Measurements from ENCODE around the gene RAB10. TPM values are rescaled to one million over a fixed set of nuclear protein-coding genes. Genes with fewer than 3 reads are reported as not detected.
"Not testable (repeated sequence)": the region's sequence is repeated elsewhere in the genome, so short reads cannot be mapped to it uniquely, and the experiment has no call there.

The RAB10 gene
- total and polyA plus RNA-seq, 3 donors from 2014 or later: 74.8 to 112 (median 96.8) TPM

GRCh38 chr2:25992556-25992955 is 41.3 kb upstream of the RAB10 start:
- WGBS, 2 donors: 91 to 95% methylated on average over 8 of the region's 8 CpGs
- Histone ChIP-seq H3K9me3 (no peaks in the 10 kb centered on the region), H3K27ac (no peak overlapping the region), H3K4me1 (no peaks in the 10 kb centered on the region), H3K4me3 (no peak overlapping the region), H3K36me3 (ENCODE audit: low read depth, missing control alignments) (no peaks in the 10 kb centered on the region), H3K27me3 (no peaks in the 10 kb centered on the region)
- no peak for DNase-seq
- intact Hi-C loops (cut with DNase I; ENCODE audit: low total_unique reads): loop anchor here (10.0 kb wide), 1 partner anchor 152 kb away; no protein-coding TSS in a partner anchor
- no peak for TF ChIP-seq CTCF (IDR thresholded peaks at IDR 0.05)
- TF ChIP-seq POLR2A (IDR thresholded peaks at IDR 0.05): no peak

DNA sequence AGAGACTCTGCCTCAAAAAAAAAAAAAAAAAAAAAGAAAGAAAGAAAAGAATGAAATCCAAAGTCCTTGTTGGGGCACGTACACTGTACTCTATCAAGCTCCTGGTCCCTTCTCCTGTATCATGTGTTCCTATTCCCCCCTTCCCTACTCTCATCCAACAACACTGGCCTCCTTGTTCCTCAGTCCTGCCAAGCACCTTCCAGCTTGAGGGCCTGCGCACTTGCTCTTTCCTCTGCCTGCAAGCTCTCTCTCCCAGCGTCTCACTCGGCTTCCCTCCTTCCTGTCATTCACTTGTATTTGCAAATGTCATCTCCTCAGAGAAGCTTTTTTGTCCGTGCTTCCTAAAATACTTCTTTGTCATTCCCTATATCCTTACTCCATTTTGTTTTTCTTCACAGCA is 40.8 kb upstream of the RAB10 start:
- H3K4me3 ChIP-seq: no peak overlapping the region
- H3K27ac ChIP-seq: no peak overlapping the region
- TF ChIP-seq CTCF (IDR thresholded peaks at IDR 0.05): no peak
- TF ChIP-seq POLR2A (IDR thresholded peaks at IDR 0.05): no peak
- no peaks in the 10 kb centered on the region for H3K9me3 ChIP-seq
- WGBS, 2 donors: 79 to 87% methylated on average over 5 of the region's 5 CpGs
- DNase-seq: no peak
- intact Hi-C loops (cut with DNase I; ENCODE audit: low total_unique reads): loop anchor here (10.0 kb wide), 1 partner anchor 152 kb away; no protein-coding TSS in a partner anchor
- no peaks in the 10 kb centered on the region for H3K27me3 ChIP-seq
- H3K4me1 ChIP-seq: no peaks in the 10 kb centered on the region
- H3K36me3 ChIP-seq (ENCODE audit: low read depth, missing control alignments): no peaks in the 10 kb centered on the region

GRCh38 chr2:25994509-25994908 is 39.4 kb upstream of the RAB10 start:
- no peak overlapping the region for H3K4me3 ChIP-seq
- 93 to 94% methylated on average over 15 of the region's 15 CpGs for WGBS, 2 donors
- no peaks in the 10 kb centered on the region for H3K36me3 ChIP-seq (ENCODE audit: low read depth, missing control alignments)
- no peak for DNase-seq
- intact Hi-C loops (cut with DNase I; ENCODE audit: low total_unique reads): loop anchor here (10.0 kb wide), 1 partner anchor 150 kb away; no protein-coding TSS in a partner anchor
- no peaks in the 10 kb centered on the region for H3K9me3 ChIP-seq
- H3K27me3 ChIP-seq: no peaks in the 10 kb centered on the region
- H3K27ac ChIP-seq: no peak overlapping the region
- no peaks in the 10 kb centered on the region for H3K4me1 ChIP-seq
- TF ChIP-seq POLR2A (IDR thresholded peaks at IDR 0.05): no peak
- TF ChIP-seq CTCF (IDR thresholded peaks at IDR 0.05): no peak

GRCh38 chr2:25996844-25997243 is 37.0 kb upstream of the RAB10 start:
- Histone ChIP-seq H3K9me3 (no peaks in the 10 kb centered on the region), H3K4me1 (peaks cover 10% of the 10 kb centered on the region), H3K4me3 (no peak overlapping the region), H3K36me3 (ENCODE audit: low read depth, missing control alignments) (no peaks in the 10 kb centered on the region), H3K27me3 (no peaks in the 10 kb centered on the region), H3K27ac (no peak overlapping the region)
- whole genome bisulfite sequencing, 2 donors: 81 to 84% methylated on average over 1 of the region's 1 CpG
- DNase-seq: no peak
- intact Hi-C loops (cut with DNase I; ENCODE audit: low total_unique reads): loop anchor here (10.0 kb wide), 1 partner anchor 148 kb away; no protein-coding TSS in a partner anchor
- no peak for TF ChIP-seq CTCF (IDR thresholded peaks at IDR 0.05)
- TF ChIP-seq POLR2A (IDR thresholded peaks at IDR 0.05): no peak

GRCh38 chr2:25998816-25999383 is 35.0 kb upstream of the RAB10 start:
- not testable (repeated sequence) for H3K36me3 ChIP-seq (ENCODE audit: low read depth, missing control alignments); H3K4me3 ChIP-seq; DNase-seq; H3K9me3 ChIP-seq; H3K27me3 ChIP-seq; H3K27ac ChIP-seq
- intact Hi-C loops (cut with DNase I; ENCODE audit: low total_unique reads): loop anchor here (10.0 kb wide), 1 partner anchor 146 kb away; no protein-coding TSS in a partner anchor
- WGBS, 2 donors: 98% methylated on average over 12 to 13 of the region's 13 CpGs
- peaks cover 24% of the 10 kb centered on the region for H3K4me1 ChIP-seq

GRCh38 chr2:25999406-25999805 is 34.5 kb upstream of the RAB10 start:
- H3K36me3 ChIP-seq (ENCODE audit: low read depth, missing control alignments); DNase-seq; H3K9me3 ChIP-seq; H3K27ac ChIP-seq; H3K4me3 ChIP-seq; H3K27me3 ChIP-seq: not testable (repeated sequence)
- 89 to 91% methylated on average over 7 of the region's 7 CpGs for WGBS, 2 donors
- H3K4me1 ChIP-seq: peaks cover 24% of the 10 kb centered on the region
- intact Hi-C loops (cut with DNase I; ENCODE audit: low total_unique reads): loop anchor here (10.0 kb wide), 1 partner anchor 145 kb away; no protein-coding TSS in a partner anchor
